ENCODE data around the gene CHMP6. TPM values are rescaled to one million over a fixed set of nuclear protein-coding genes. Genes with fewer than 3 reads are reported as not detected.

CHMP6 gene
- polyA plus RNA-seq, 3 donors = 20.3 to 44.8 (median 44.1) TPM

DNA sequence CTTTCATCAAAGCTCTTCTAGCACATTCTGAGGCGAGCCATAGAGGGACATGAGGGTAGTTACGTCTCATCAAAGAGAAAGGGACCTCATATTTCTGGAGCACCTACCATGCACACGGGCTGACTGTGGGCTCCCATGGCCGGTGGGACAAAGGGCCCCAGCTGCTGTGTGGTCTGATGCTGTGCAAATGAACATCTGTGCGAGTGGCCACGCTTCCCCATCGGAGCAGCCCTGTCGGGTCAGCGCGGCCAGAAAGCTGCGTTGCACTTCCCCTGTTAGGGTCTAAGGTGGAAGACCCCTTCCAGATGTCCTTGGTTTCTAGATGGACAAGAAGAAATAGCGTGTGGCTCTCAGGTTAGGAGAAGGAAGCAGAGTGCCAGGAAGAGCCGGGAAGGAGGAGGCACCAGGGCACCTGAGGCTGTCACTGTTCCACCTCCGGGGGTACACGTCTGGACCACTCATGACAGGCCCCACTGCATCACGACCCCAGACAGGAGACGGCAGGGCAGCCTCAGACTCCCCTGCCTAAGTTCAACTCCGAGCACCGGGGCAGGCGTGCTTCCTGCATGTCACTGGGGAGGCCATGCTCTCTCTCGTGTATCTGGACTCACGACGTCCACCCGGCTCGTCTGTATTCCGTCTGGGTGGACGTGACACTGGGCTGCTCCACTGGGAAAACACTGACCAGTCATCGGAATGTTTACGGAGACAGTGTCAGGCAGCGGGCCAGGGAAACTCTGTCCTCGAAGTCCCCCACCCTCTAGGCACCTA is 34.8 kb downstream of the CHMP6 start:
- peak overlapping the region in 1 of 2 donors; percentile 12 for H3K4me3 Mint-ChIP-seq
- intact Hi-C loops (cut with micrococcal nuclease) = no loop called here
- peaks cover 0 to 7% of the 10 kb centered on the region in 2 donors for H3K9me3 ChIP-seq (replicated peaks in 1 of 2; ENCODE audit: control insufficient read depth in 1 of 2, insufficient read depth in 1 of 2, low read length in 2 of 2)

DNA sequence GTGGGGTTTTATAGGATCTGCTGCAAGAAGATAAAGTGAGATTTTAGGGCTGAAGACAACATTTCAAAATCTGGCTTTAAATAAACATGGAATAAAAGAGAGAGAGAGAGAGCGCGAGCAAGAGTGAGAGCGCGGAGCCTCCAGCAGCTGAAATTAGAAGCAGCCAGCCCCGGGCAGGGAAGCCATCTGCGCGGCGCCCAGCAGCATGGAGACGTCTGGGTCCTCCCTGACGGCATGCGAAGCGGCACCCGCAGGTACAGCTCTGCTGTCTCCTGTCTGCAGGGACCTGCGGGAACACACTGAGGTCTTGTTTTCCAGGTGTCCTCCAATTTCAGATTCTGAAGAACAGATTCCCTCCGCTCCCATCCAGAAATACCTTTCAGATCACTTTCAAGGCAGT is 35.4 kb downstream of the CHMP6 start:
- peaks cover 5 to 10% of the 10 kb centered on the region in 2 donors for H3K36me3 Mint-ChIP-seq
- Histone ChIP-seq H2AFZ (ENCODE audit: insufficient read depth, low read depth, low read length, poor library complexity, severe bottlenecking) (no peak overlapping the region), H3K9ac (ENCODE audit: insufficient read depth, low read length, poor library complexity, severe bottlenecking) (no peak overlapping the region), H3K79me2 (ENCODE audit: insufficient read depth, low read length) (peaks cover under 1% of the 10 kb centered on the region), H3K4me2 (replicated peaks; ENCODE audit: extremely low read depth, low read length, poor library complexity, severe bottlenecking) (no peak overlapping the region), H3K9me3 (replicated peaks in 1 of 2; ENCODE audit: control insufficient read depth in 1 of 2, insufficient read depth in 1 of 2, low read length in 2 of 2) (peaks cover 0 to 7% of the 10 kb centered on the region in 2 donors), H3K27me3 (ENCODE audit: control insufficient read depth in 2 of 2, insufficient read depth in 2 of 2, low read length in 2 of 2) (peaks cover 0 to 25% of the 10 kb centered on the region in 2 donors), H3K4me1 (ENCODE audit: control insufficient read depth in 1 of 2, insufficient read depth in 2 of 2, low read length in 2 of 2) (peaks cover 21 to 25% of the 10 kb centered on the region in 2 donors), H3K36me3 (replicated peaks in 1 of 2; ENCODE audit: control insufficient read depth in 1 of 2, insufficient read depth in 2 of 2, low read length in 2 of 2) (no peaks in the 10 kb centered on the region), H3K4me3 (replicated peaks in 1 of 3; ENCODE audit: low read depth in 2 of 3, low read length in 3 of 3) (no peak overlapping the region), H4K20me1 (ENCODE audit: insufficient read depth, low read length) (peaks cover 17% of the 10 kb centered on the region), H3K27ac (ENCODE audit: low read depth in 1 of 2, low read length in 2 of 2) (no peak overlapping the region)
- peaks cover 0 to 10% (median 5%) of the 10 kb centered on the region in 7 donors for H3K9me3 Mint-ChIP-seq
- peak overlapping the region in 1 of 2 donors; percentile 12 for H3K4me3 Mint-ChIP-seq
- no peak overlapping the region for H3K27ac Mint-ChIP-seq
- peaks cover 26% of the 10 kb centered on the region for H3K4me1 Mint-ChIP-seq
- no peak for DNase-seq
- H3K27me3 Mint-ChIP-seq (ENCODE audit: low read depth in 3 of 3) = peaks cover 13 to 64% (median 38%) of the 10 kb centered on the region in 3 donors
- WGBS (ENCODE audit: insufficient coverage) = 96% methylated on average over 13 of the region's 15 CpGs
- intact Hi-C loops (cut with micrococcal nuclease) = no loop called here
- TF ChIP-seq, protein P1, sequence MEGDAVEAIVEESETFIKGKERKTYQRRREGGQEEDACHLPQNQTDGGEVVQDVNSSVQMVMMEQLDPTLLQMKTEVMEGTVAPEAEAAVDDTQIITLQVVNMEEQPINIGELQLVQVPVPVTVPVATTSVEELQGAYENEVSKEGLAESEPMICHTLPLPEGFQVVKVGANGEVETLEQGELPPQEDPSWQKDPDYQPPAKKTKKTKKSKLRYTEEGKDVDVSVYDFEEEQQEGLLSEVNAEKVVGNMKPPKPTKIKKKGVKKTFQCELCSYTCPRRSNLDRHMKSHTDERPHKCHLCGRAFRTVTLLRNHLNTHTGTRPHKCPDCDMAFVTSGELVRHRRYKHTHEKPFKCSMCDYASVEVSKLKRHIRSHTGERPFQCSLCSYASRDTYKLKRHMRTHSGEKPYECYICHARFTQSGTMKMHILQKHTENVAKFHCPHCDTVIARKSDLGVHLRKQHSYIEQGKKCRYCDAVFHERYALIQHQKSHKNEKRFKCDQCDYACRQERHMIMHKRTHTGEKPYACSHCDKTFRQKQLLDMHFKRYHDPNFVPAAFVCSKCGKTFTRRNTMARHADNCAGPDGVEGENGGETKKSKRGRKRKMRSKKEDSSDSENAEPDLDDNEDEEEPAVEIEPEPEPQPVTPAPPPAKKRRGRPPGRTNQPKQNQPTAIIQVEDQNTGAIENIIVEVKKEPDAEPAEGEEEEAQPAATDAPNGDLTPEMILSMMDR (IDR thresholded peaks at IDR 0.05) = no peak

More for the DNA sequence above, 34.8 kb downstream of the CHMP6 start:
- Mint-ChIP-seq H3K27me3 (ENCODE audit: low read depth in 3 of 3) (peaks cover 13 to 61% (median 38%) of the 10 kb centered on the region in 3 donors), H3K9me3 (peaks cover 0 to 10% (median 5%) of the 10 kb centered on the region in 7 donors), H3K4me1 (peaks cover 20% of the 10 kb centered on the region), H3K27ac (no peak overlapping the region), H3K36me3 (peaks cover 0 to 4% of the 10 kb centered on the region in 2 donors)
- H4K20me1 ChIP-seq (ENCODE audit: insufficient read depth, low read length) = peaks cover 12% of the 10 kb centered on the region
- WGBS (ENCODE audit: insufficient coverage) = 91% methylated on average over 27 of the region's 31 CpGs
- no peak overlapping the region for H3K9ac ChIP-seq (ENCODE audit: insufficient read depth, low read length, poor library complexity, severe bottlenecking)
- no peak overlapping the region for H3K4me3 ChIP-seq (replicated peaks in 1 of 3; ENCODE audit: low read depth in 2 of 3, low read length in 3 of 3)
- H3K4me2 ChIP-seq (replicated peaks; ENCODE audit: extremely low read depth, low read length, poor library complexity, severe bottlenecking) = no peak overlapping the region
- H3K27ac ChIP-seq (ENCODE audit: low read depth in 1 of 2, low read length in 2 of 2) = no peak overlapping the region
- no peak overlapping the region for H2AFZ ChIP-seq (ENCODE audit: insufficient read depth, low read depth, low read length, poor library complexity, severe bottlenecking)
- no peaks in the 10 kb centered on the region for H3K36me3 ChIP-seq (replicated peaks in 1 of 2; ENCODE audit: control insufficient read depth in 1 of 2, insufficient read depth in 2 of 2, low read length in 2 of 2)
- DNase-seq = peak in 1 of 3 donors; percentile 2
- H3K79me2 ChIP-seq (ENCODE audit: insufficient read depth, low read length) = no peaks in the 10 kb centered on the region
- H3K27me3 ChIP-seq (ENCODE audit: control insufficient read depth in 2 of 2, insufficient read depth in 2 of 2, low read length in 2 of 2) = peaks cover 0 to 25% of the 10 kb centered on the region in 2 donors
- TF ChIP-seq, protein P1 (IDR thresholded peaks at IDR 0.05) = no peak
- peaks cover 15 to 19% of the 10 kb centered on the region in 2 donors for H3K4me1 ChIP-seq (ENCODE audit: control insufficient read depth in 1 of 2, insufficient read depth in 2 of 2, low read length in 2 of 2)

All from CD14-positive monocyte (primary cell).